DND-41 (cell line): ENCODE measurements around the gene DUSP2.

Source experiments
- ATAC-seq: fragments of 200-7000 bp; cut with Tn5 transposase; 3 replicates; pipeline ENCODE4 v1.9.1; 2021; ENCODE audit warnings: low read depth; ENCODE audit not compliant: insufficient read depth
- DNase-seq: peaks from one replicate; pipeline ENCODE4 v3.0.0-alpha.2; 2020
- H2AFZ ChIP-seq: 2 replicates; pipeline ENCODE4 v1.6.0; 2012; ENCODE audit warnings: low read depth, low read length
- H3K27ac ChIP-seq: 2 replicates; pipeline ENCODE4 v1.5.1; 2012; ENCODE audit warnings: low read length, inconsistent platforms
- H3K27me3 ChIP-seq: fragments of 200-600 bp; sonication (generic); 2 replicates; pipeline ENCODE4 v1.6.0; 2012; ENCODE audit warnings: low read length, mild to moderate bottlenecking, inconsistent platforms; ENCODE audit not compliant: insufficient read depth, poor library complexity
- H3K36me3 ChIP-seq: 2 replicates; pipeline ENCODE4 v1.5.1; 2012; ENCODE audit warnings: low read length, inconsistent platforms; ENCODE audit not compliant: insufficient read depth
- H3K4me1 ChIP-seq: 2 replicates; pipeline ENCODE4 v1.5.1; 2012; ENCODE audit warnings: mild to moderate bottlenecking, low read length; ENCODE audit not compliant: insufficient read depth
- H3K4me2 ChIP-seq: 2 replicates; pipeline ENCODE4 v1.6.0; 2012; ENCODE audit warnings: mild to moderate bottlenecking, moderate library complexity, low read length, inconsistent platforms; ENCODE audit not compliant: insufficient read depth
- H3K4me3 ChIP-seq, 2 experiments: fragments of 200-600 bp in 1 of 2; shearing (Covaris generic) in 1 of 2; 2 replicates each; pipeline ENCODE4 v1.5.1; 2012 to 2016; ENCODE audit warnings: inconsistent platforms in 2 of 2, low read length in 2 of 2, mild to moderate bottlenecking in 2 of 2, low read depth in 1 of 2, moderate library complexity in 1 of 2
- H3K79me2 ChIP-seq: 2 replicates; pipeline ENCODE4 v1.6.0; 2012; ENCODE audit warnings: low read length, inconsistent platforms; ENCODE audit not compliant: insufficient read depth
- H3K9ac ChIP-seq: 2 replicates; pipeline ENCODE4 v1.6.0; 2012; ENCODE audit warnings: low read depth, mild to moderate bottlenecking, inconsistent platforms, low read length, moderate library complexity
- H3K9me3 ChIP-seq: 2 replicates; pipeline ENCODE4 v1.5.1; 2012; ENCODE audit warnings: low read length, moderate library complexity, mild to moderate bottlenecking, inconsistent platforms; ENCODE audit not compliant: insufficient read depth, severe bottlenecking
- H4K20me1 ChIP-seq: 2 replicates; pipeline ENCODE4 v1.6.0; 2012; ENCODE audit warnings: low read length; ENCODE audit not compliant: insufficient read depth
- CTCF ChIP-seq: IDR thresholded peaks from 2 replicates; pipeline ENCODE4 v1.5.1; 2012; ENCODE audit warnings: borderline replicate concordance, low read length, moderate library complexity, mild to moderate bottlenecking; ENCODE audit not compliant: poor library complexity, severe bottlenecking; ENCODE audit errors: extremely low read depth
- EZH2 ChIP-seq: IDR thresholded peaks from 3 replicates; pipeline ENCODE4 v1.6.1; 2012; ENCODE audit warnings: borderline replicate concordance, low read depth, mild to moderate bottlenecking, moderate library complexity, low read length, inconsistent platforms; ENCODE audit not compliant: severe bottlenecking

Gene DUSP2

GRCh38 chr2:96137321-96138178, 7.7 kb downstream of the DUSP2 start:
- Histone ChIP-seq H3K36me3 (no peaks in the 10 kb centered on the region), H3K9me3 (no peaks in the 10 kb centered on the region), H3K9ac (no peak overlapping the region), H3K27me3 (no peaks in the 10 kb centered on the region), H3K4me3 (no peak overlapping the region), H3K79me2 (no peaks in the 10 kb centered on the region), H4K20me1 (0 out of 2 replicates have a peak, but pooled peaks cover 1% of the 10 kb centered on the region), H3K4me1 (no peaks in the 10 kb centered on the region), H3K4me2 (no peak overlapping the region), H3K27ac (no peak overlapping the region), H2AFZ (no peak overlapping the region)
- ATAC-seq = no peak
- no peak for DNase-seq
- TF ChIP-seq EZH2 = no peak
- no peak for TF ChIP-seq CTCF

GRCh38 chr2:96136129-96136720, 9.0 kb downstream of the DUSP2 start:
- ATAC-seq = no peak
- Histone ChIP-seq H3K27ac (no peak overlapping the region), H3K79me2 (no peaks in the 10 kb centered on the region), H3K27me3 (no peaks in the 10 kb centered on the region), H2AFZ (no peak overlapping the region), H3K4me2 (no peak overlapping the region), H3K9me3 (no peaks in the 10 kb centered on the region), H3K4me1 (no peaks in the 10 kb centered on the region), H3K36me3 (no peaks in the 10 kb centered on the region), H4K20me1 (0 out of 2 replicates have a peak, but pooled peaks cover 5% of the 10 kb centered on the region), H3K4me3 (no peak overlapping the region), H3K9ac (no peak overlapping the region)
- TF ChIP-seq EZH2 = no peak
- no peak for TF ChIP-seq CTCF
- no peak for DNase-seq

GRCh38 chr2:96135621-96136020, 9.6 kb downstream of the DUSP2 start:
- ATAC-seq (no peak), DNase-seq (no peak)
- H3K4me2 ChIP-seq = no peak overlapping the region
- H3K36me3 ChIP-seq = no peaks in the 10 kb centered on the region
- no peak for TF ChIP-seq CTCF
- TF ChIP-seq EZH2 = no peak
- 0 out of 2 replicates have a peak, but pooled peaks cover 5% of the 10 kb centered on the region for H4K20me1 ChIP-seq
- no peak overlapping the region for H3K27ac ChIP-seq
- no peaks in the 10 kb centered on the region for H3K4me1 ChIP-seq
- H3K9ac ChIP-seq = no peak overlapping the region
- peaks cover under 1% of the 10 kb centered on the region for H3K27me3 ChIP-seq
- no peaks in the 10 kb centered on the region for H3K79me2 ChIP-seq
- no peak overlapping the region for H3K4me3 ChIP-seq
- H3K9me3 ChIP-seq = no peaks in the 10 kb centered on the region
- no peak overlapping the region for H2AFZ ChIP-seq
